Thyroid gland (tissue), 4 donors: ENCODE data around the gene DNASE1L3. TPM values are rescaled to one million over a fixed set of nuclear protein-coding genes. Genes with fewer than 3 reads are reported as not detected.

ENCODE experiments used
- DNase-seq, 2 donors: peaks; one replicate each; pipeline ENCODE4 v3.0.0-alpha.2; 2019
- H3K27ac ChIP-seq, 3 donors: fragments of 200-600 bp; sonication (generic); 1 replicate in 2 of 3; 2 replicates in 1 of 3; pipeline ENCODE4 v1.5.1; 2016 to 2019; ENCODE audit warnings: mild to moderate bottlenecking in 1 of 3, moderate library complexity in 1 of 3
- H3K27me3 ChIP-seq: fragments of 200-600 bp; sonication (generic); one replicate; pipeline ENCODE4 v1.5.1; 2019
- H3K36me3 ChIP-seq, 2 donors: fragments of 200-600 bp; sonication (generic); one replicate each; pipeline ENCODE4 v1.5.1; 2016 to 2019
- H3K4me1 ChIP-seq, 2 donors: fragments of 200-600 bp; sonication (generic); one replicate each; pipeline ENCODE4 v1.5.1; 2017 to 2019
- H3K4me3 ChIP-seq, 3 donors: fragments of 200-600 bp; sonication (generic); replicated peaks in 1 of 3; 1 replicate in 2 of 3; 2 replicates in 1 of 3; pipeline ENCODE4 v1.5.1; 2016; ENCODE audit warnings: mild to moderate bottlenecking in 1 of 3
- H3K9me3 ChIP-seq: fragments of 200-600 bp; sonication (generic); one replicate; pipeline ENCODE4 v1.5.1; 2017
- POLR2A ChIP-seq, 2 donors: fragments of 450-650 bp; IDR thresholded peaks; one replicate each; pipeline ENCODE4 v1.6.1; 2017; ENCODE audit warnings: antibody characterized with exemption in 2 of 2, mild to moderate bottlenecking in 2 of 2, moderate library complexity in 1 of 2
- WGBS, 2 donors: methylation state at CpG; one replicate each; pipeline ENCODE4 v1.1.5; 2017; 5-methylcytosine and 5-hydroxymethylcytosine counted together
- intact Hi-C: fragments of 100-400 bp; cut with DNase I; formaldehyde crosslinking; loops from one replicate; pipeline ENCODE4 v1.15.1; 2023
- total RNA-seq, 4 donors: library from RNA; depleted of rRNA; stranded (reverse); fragments of >200 nt; gene quantifications; one replicate each; pipeline ENCODE4 v1.2.3, GENCODE V29; 2016
- TF ChIP-seq, protein P1 (sequence below), 6 experiments: fragments of 200-600 bp in 3 of 6; fragments of 450-650 bp in 3 of 6; sonication (generic) in 3 of 6; IDR thresholded peaks; one replicate each; pipeline ENCODE4 v1.5.1; 2016 to 2019; ENCODE audit warnings: antibody characterized with exemption in 6 of 6, mild to moderate bottlenecking in 2 of 6, inconsistent platforms in 1 of 6, moderate library complexity in 1 of 6

The DNASE1L3 gene
- total RNA-seq, 4 donors from 2014 or later = 5.7 to 53.3 (median 14.1) TPM

DNA sequence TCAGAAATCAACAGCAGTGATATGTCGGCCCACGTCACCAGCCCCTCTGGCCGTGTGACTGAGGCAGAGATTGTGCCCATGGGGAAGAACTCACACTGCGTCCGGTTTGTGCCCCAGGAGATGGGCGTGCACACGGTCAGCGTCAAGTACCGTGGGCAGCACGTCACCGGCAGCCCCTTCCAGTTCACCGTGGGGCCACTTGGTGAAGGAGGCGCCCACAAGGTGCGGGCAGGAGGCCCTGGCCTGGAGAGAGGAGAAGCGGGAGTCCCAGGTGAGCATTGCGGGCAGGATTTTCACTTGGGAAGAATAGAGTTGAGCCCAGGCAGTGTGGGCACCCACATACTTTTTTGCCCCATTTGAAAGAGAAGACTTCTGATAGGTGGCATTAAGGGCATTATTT, 57.4 kb downstream of the DNASE1L3 start:
- Histone ChIP-seq H3K4me3 (no peak overlapping the region), H3K9me3 (no peaks in the 10 kb centered on the region), H3K27ac (peak overlapping the region in 1 of 3 donors; percentile 57), H3K4me1 (peaks cover 20 to 28% of the 10 kb centered on the region in 2 donors), H3K27me3 (no peaks in the 10 kb centered on the region), H3K36me3 (peaks cover 41 to 60% of the 10 kb centered on the region in 2 donors)
- TF ChIP-seq, protein P1, sequence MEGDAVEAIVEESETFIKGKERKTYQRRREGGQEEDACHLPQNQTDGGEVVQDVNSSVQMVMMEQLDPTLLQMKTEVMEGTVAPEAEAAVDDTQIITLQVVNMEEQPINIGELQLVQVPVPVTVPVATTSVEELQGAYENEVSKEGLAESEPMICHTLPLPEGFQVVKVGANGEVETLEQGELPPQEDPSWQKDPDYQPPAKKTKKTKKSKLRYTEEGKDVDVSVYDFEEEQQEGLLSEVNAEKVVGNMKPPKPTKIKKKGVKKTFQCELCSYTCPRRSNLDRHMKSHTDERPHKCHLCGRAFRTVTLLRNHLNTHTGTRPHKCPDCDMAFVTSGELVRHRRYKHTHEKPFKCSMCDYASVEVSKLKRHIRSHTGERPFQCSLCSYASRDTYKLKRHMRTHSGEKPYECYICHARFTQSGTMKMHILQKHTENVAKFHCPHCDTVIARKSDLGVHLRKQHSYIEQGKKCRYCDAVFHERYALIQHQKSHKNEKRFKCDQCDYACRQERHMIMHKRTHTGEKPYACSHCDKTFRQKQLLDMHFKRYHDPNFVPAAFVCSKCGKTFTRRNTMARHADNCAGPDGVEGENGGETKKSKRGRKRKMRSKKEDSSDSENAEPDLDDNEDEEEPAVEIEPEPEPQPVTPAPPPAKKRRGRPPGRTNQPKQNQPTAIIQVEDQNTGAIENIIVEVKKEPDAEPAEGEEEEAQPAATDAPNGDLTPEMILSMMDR (IDR thresholded peaks at IDR 0.05) = no peak
- no peak for TF ChIP-seq POLR2A (IDR thresholded peaks at IDR 0.05)
- WGBS, 2 donors = 96 to 99% methylated on average over 15 to 16 of the region's 16 CpGs
- intact Hi-C loops = no loop called here
- no peak for DNase-seq

- DNase-seq = no peak
- H3K27me3 ChIP-seq = no peaks in the 10 kb centered on the region
- H3K4me1 ChIP-seq = peaks cover 19 to 20% of the 10 kb centered on the region in 2 donors
- intact Hi-C loops = no loop called here
- H3K9me3 ChIP-seq = no peaks in the 10 kb centered on the region
- 91 to 95% methylated on average over 17 of the region's 17 CpGs for WGBS, 2 donors
- H3K36me3 ChIP-seq = peaks cover 48 to 65% of the 10 kb centered on the region in 2 donors
- no peak for TF ChIP-seq POLR2A (IDR thresholded peaks at IDR 0.05)
- TF ChIP-seq, protein P1 (IDR thresholded peaks at IDR 0.05) = no peak
- H3K4me3 ChIP-seq = no peak overlapping the region
- H3K27ac ChIP-seq = no peak overlapping the region
Observed at GRCh38 chr3:58152225-58153015, 58.4 kb downstream of the DNASE1L3 start.

GRCh38 chr3:58151637-58152036, 59.1 kb downstream of the DNASE1L3 start:
- TF ChIP-seq, protein P1 (IDR thresholded peaks at IDR 0.05) = no peak
- TF ChIP-seq POLR2A (IDR thresholded peaks at IDR 0.05) = no peak
- H3K9me3 ChIP-seq = no peaks in the 10 kb centered on the region
- peaks cover 56 to 72% of the 10 kb centered on the region in 2 donors for H3K36me3 ChIP-seq
- intact Hi-C loops = no loop called here
- peaks cover 16% of the 10 kb centered on the region in 2 donors for H3K4me1 ChIP-seq
- DNase-seq = no peak
- H3K27ac ChIP-seq = no peak overlapping the region
- no peaks in the 10 kb centered on the region for H3K27me3 ChIP-seq
- H3K4me3 ChIP-seq = no peak overlapping the region
- 91 to 97% methylated on average over 3 of the region's 3 CpGs for WGBS, 2 donors

DNA sequence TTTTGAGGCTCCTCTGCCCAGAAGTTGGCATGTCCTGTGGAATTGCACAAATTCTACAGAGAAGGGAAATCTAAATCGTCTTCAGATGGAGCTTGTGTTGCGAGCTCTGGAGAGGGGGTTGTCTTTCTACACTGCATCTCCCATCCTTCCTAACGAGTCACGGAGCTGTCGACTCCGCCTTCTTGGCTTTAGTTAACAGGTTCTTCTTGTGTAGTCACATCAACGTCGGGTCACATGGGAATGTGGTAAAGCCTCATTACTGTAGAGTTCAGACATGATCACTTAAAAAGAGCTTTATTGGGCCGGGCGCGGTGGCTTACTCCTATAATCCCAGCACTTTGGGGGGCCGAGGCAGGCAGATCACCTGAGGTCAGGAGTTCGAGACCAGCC, 60.0 kb downstream of the DNASE1L3 start:
- H3K4me3 ChIP-seq = no peak overlapping the region
- H3K9me3 ChIP-seq = no peaks in the 10 kb centered on the region
- intact Hi-C loops = no loop called here
- TF ChIP-seq, protein P1 (IDR thresholded peaks at IDR 0.05) = no peak
- TF ChIP-seq POLR2A (IDR thresholded peaks at IDR 0.05) = no peak
- no peak for DNase-seq
- no peaks in the 10 kb centered on the region for H3K27me3 ChIP-seq
- WGBS, 2 donors = 92 to 93% methylated on average over 13 of the region's 13 CpGs
- peaks cover 64 to 69% of the 10 kb centered on the region in 2 donors for H3K36me3 ChIP-seq
- peaks cover 8 to 12% of the 10 kb centered on the region in 2 donors for H3K4me1 ChIP-seq
- H3K27ac ChIP-seq = peak overlapping the region in 1 of 3 donors; percentile 14

GRCh38 chr3:58150130-58150809, 60.5 kb downstream of the DNASE1L3 start:
- H3K9me3 ChIP-seq = no peaks in the 10 kb centered on the region
- no peaks in the 10 kb centered on the region for H3K27me3 ChIP-seq
- no peak for DNase-seq
- H3K4me3 ChIP-seq = no peak overlapping the region
- peaks cover 4 to 9% of the 10 kb centered on the region in 2 donors for H3K4me1 ChIP-seq
- no peak for TF ChIP-seq POLR2A (IDR thresholded peaks at IDR 0.05)
- TF ChIP-seq, protein P1 (IDR thresholded peaks at IDR 0.05) = no peak
- peaks cover 66 to 73% of the 10 kb centered on the region in 2 donors for H3K36me3 ChIP-seq
- WGBS, 2 donors = 89 to 90% methylated on average over 14 of the region's 14 CpGs
- intact Hi-C loops = no loop called here
- no peak overlapping the region for H3K27ac ChIP-seq
